ENCODE results near the gene SCAI.

SCAI gene

GRCh38 chr9:124929464-124929863, 213.9 kb downstream of the SCAI start:
- no peaks in the 10 kb centered on the region for H3K4me1 ChIP-seq (ENCODE audit: control insufficient read depth, insufficient read depth, low read length)
- TF ChIP-seq TSHZ1 (tag by site-specific recombination; IDR thresholded peaks at IDR 0.05; ENCODE audit: borderline replicate concordance): no peak
- TF ChIP-seq YY2 (tag by site-specific recombination; IDR thresholded peaks at IDR 0.05): no peak
- no peak for TF ChIP-seq KLF9 (tag by site-specific recombination; IDR thresholded peaks at IDR 0.05; ENCODE audit: low read depth)
- no peak for TF ChIP-seq OVOL3 (tag by site-specific recombination; IDR thresholded peaks at IDR 0.05)
- no peak for TF ChIP-seq ZNF529 (tag by site-specific recombination; IDR thresholded peaks at IDR 0.05; ENCODE audit: insufficient replicate concordance)
- no peak for TF ChIP-seq ZFP3 (tag by site-specific recombination; IDR thresholded peaks at IDR 0.05; ENCODE audit: low read depth)
- TF ChIP-seq ZNF548 (tag by site-specific recombination; IDR thresholded peaks at IDR 0.05): no peak
- TF ChIP-seq ZNF366 (tag by site-specific recombination; conservative IDR thresholded peaks at IDR 0.05): no peak
- TF ChIP-seq ZBTB49 (tag by site-specific recombination; IDR thresholded peaks at IDR 0.05; ENCODE audit: low read depth): no peak
- no peak for TF ChIP-seq KLF17 (tag by site-specific recombination; IDR thresholded peaks at IDR 0.05)
- TF ChIP-seq ZNF639 (tag by site-specific recombination; IDR thresholded peaks at IDR 0.05): no peak
- TF ChIP-seq ZNF248 (tag by site-specific recombination; IDR thresholded peaks at IDR 0.05): no peak
- no peak for TF ChIP-seq ZNF280D (tag by site-specific recombination; IDR thresholded peaks at IDR 0.05)
- TF ChIP-seq ZSCAN23 (tag by site-specific recombination; IDR thresholded peaks at IDR 0.05): no peak
- no peak for TF ChIP-seq ZNF610 (tag by site-specific recombination; IDR thresholded peaks at IDR 0.05; ENCODE audit: borderline replicate concordance)
- no peak for TF ChIP-seq ZNF354C (tag by site-specific recombination; IDR thresholded peaks at IDR 0.05; ENCODE audit: borderline replicate concordance, low read depth)
- no peak for TF ChIP-seq ZNF670 (tag by site-specific recombination; IDR thresholded peaks at IDR 0.05; ENCODE audit: low read depth)
- TF ChIP-seq ZBTB10 (tag by site-specific recombination; IDR thresholded peaks at IDR 0.05): no peak
- TF ChIP-seq HOXC10 (CRISPR knock-in tag; IDR thresholded peaks at IDR 0.05): no peak
- H3K27ac ChIP-seq (ENCODE audit: extremely low read depth, low read depth, low read length): no peak overlapping the region
- no peaks in the 10 kb centered on the region for H3K9me3 ChIP-seq (ENCODE audit: control insufficient read depth, insufficient read depth, low read depth, low read length)
- CTCF ChIA-PET: interaction anchor here (1.1 to 1.3 kb wide), 2 partner anchors 8 to 77 kb away, joined by 3 read pairs; no protein-coding TSS in a partner anchor
- peaks cover 0 to 73% of the 10 kb centered on the region in 2 experiments; a peak in 2 of 3 replicates for H3K36me3 ChIP-seq (ENCODE audit: control insufficient read depth in 2 of 2, insufficient read depth in 1 of 2, low read length in 2 of 2)
- no peak overlapping the region for H3K4me3 ChIP-seq (ENCODE audit: low read depth, low read length)
- POLR2A ChIA-PET: no interaction called here
